Measurements from ENCODE around the gene PPP1R2C. TPM values are rescaled to one million over a fixed set of nuclear protein-coding genes. Genes with fewer than 3 reads are reported as not detected.

PPP1R2C gene
- total RNA-seq, 1 experiment from 2014 or later: not detected

- in situ Hi-C loops (cut with HindIII; ENCODE audit: low pct_unique_long_range_greater_than_20kb, low sequenced_read_pairs): no loop called here
- CTCF ChIA-PET: no interaction called here
- DNase-seq (ENCODE audit: low read depth, low spot score): no peak
These were observed 25.4 kb upstream of the PPP1R2C start for GRCh38 chrX:42803320-42803719.

GRCh38 chrX:42797651-42798269, 19.8 kb upstream of the PPP1R2C start:
- ChIA-PET POLR2A (interaction anchor here (0.6 kb wide), 1 partner anchor 663 kb away, joined by 3 read pairs; no protein-coding TSS in a partner anchor), CTCF (no interaction called here)
- Histone ChIP-seq H3K4me3 (ENCODE audit: low read depth in 2 of 2, low read length in 2 of 2) (no peak overlapping the region), H3K27ac (ENCODE audit: low read length) (no peak overlapping the region), H3K4me1 (ENCODE audit: control insufficient read depth, insufficient read depth, low read length) (no peaks in the 10 kb centered on the region), H3K36me3 (ENCODE audit: control insufficient read depth, insufficient read depth, low read length) (no peaks in the 10 kb centered on the region), H3K27me3 (ENCODE audit: control insufficient read depth, insufficient read depth, low read length) (no peaks in the 10 kb centered on the region), H3K9me3 (ENCODE audit: control insufficient read depth, insufficient read depth, low read depth, low read length) (no peaks in the 10 kb centered on the region)
- ATAC-seq (no peak), DNase-seq (ENCODE audit: low read depth, low spot score) (no peak)
- intact Hi-C loops (cut with micrococcal nuclease; ENCODE audit: unreplicated experiment) (no loop called here), in situ Hi-C loops (cut with HindIII; ENCODE audit: low pct_unique_long_range_greater_than_20kb, low sequenced_read_pairs) (no loop called here)
- BruUV-seq (replicated peaks): no TSS peak
- TF ChIP-seq CTCF (IDR thresholded peaks at IDR 0.05): no peak
- no peak for TF ChIP-seq SIN3A (IDR thresholded peaks at IDR 0.05; ENCODE audit: borderline replicate concordance, insufficient read depth, low read depth, low read length)
- TF ChIP-seq POLR2AphosphoS5 (IDR thresholded peaks at IDR 0.05; ENCODE audit: low read depth, low read length): no peak
- TF ChIP-seq REST (IDR thresholded peaks at IDR 0.05; ENCODE audit: insufficient read depth in 1 of 2, low read depth in 2 of 2, low read length in 1 of 2): no peak
- no peak for TF ChIP-seq TCF7L2 (IDR thresholded peaks at IDR 0.05; ENCODE audit: low read depth, low read length)

More at GRCh38 chrX:42803320-42803719, 25.4 kb upstream of the PPP1R2C start:
- no TSS peak for BruUV-seq (replicated peaks)
- no peak for ATAC-seq
- TF ChIP-seq SIN3A (IDR thresholded peaks at IDR 0.05; ENCODE audit: borderline replicate concordance, insufficient read depth, low read depth, low read length) (no peak), CTCF (IDR thresholded peaks at IDR 0.05) (no peak), TCF7L2 (IDR thresholded peaks at IDR 0.05; ENCODE audit: low read depth, low read length) (no peak), REST (IDR thresholded peaks at IDR 0.05; ENCODE audit: insufficient read depth in 1 of 2, low read depth in 2 of 2, low read length in 1 of 2) (no peak), POLR2AphosphoS5 (IDR thresholded peaks at IDR 0.05; ENCODE audit: low read depth, low read length) (no peak)
- no peak overlapping the region for H3K27ac ChIP-seq (ENCODE audit: low read length)
- POLR2A ChIA-PET: no interaction called here
- no peaks in the 10 kb centered on the region for H3K36me3 ChIP-seq (ENCODE audit: control insufficient read depth, insufficient read depth, low read length)
- no peaks in the 10 kb centered on the region for H3K9me3 ChIP-seq (ENCODE audit: control insufficient read depth, insufficient read depth, low read depth, low read length)
- H3K4me1 ChIP-seq (ENCODE audit: control insufficient read depth, insufficient read depth, low read length): no peaks in the 10 kb centered on the region
- intact Hi-C loops (cut with micrococcal nuclease; ENCODE audit: unreplicated experiment): no loop called here
- H3K27me3 ChIP-seq (ENCODE audit: control insufficient read depth, insufficient read depth, low read length): no peaks in the 10 kb centered on the region
- no peak overlapping the region for H3K4me3 ChIP-seq (ENCODE audit: low read depth in 2 of 2, low read length in 2 of 2)

Data from Panc1 (cell line).